NK-92 (cell line): ENCODE measurements around the gene MYO7B.

Experiments
- DNase-seq: peaks from one replicate; lab custom pipeline; 2025; ENCODE audit not compliant: unreplicated experiment; lab: John Stamatoyannopoulos, UW

Gene MYO7B

DNA sequence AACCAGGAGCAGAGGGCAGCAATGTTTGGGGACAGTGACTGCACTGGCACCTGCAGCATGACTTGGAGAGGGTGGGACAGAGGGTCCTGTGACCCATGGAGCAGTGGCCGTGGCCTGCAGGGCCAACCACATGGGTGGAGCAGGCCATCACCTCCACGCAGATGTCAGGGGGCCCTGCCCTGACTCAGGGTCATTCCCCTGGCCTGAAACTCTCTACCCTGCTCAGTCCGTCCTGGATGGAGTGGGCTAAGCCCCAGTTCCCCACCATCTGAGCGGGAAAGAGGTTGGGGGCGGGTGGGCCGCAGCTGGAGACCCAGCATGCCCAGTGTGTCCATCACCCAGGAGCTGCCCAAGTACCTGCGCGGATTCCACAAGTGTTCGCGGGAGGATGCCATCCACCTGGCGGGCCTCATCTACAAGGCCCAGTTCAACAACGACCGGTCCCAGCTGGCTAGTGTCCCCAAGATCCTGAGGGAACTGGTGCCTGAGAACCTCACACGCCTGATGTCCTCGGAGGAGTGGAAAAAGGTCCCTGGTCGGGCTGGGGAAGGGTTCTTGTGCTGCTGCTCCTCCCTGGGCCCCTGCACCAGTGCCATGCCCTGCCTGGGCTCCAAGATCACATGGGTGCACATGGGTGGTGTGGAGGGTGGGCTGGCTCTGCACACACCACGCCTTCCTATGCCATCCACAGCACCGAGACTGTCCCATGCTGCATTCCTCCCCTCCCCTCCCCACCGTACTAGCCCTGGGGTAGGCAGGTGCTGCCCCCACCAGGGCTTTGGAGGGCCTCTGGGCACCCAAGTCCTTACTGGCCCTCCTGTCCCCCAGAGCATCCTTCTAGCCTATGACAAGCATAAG lies 100.1 kb downstream of the MYO7B start:
- no peak for DNase-seq

DNA sequence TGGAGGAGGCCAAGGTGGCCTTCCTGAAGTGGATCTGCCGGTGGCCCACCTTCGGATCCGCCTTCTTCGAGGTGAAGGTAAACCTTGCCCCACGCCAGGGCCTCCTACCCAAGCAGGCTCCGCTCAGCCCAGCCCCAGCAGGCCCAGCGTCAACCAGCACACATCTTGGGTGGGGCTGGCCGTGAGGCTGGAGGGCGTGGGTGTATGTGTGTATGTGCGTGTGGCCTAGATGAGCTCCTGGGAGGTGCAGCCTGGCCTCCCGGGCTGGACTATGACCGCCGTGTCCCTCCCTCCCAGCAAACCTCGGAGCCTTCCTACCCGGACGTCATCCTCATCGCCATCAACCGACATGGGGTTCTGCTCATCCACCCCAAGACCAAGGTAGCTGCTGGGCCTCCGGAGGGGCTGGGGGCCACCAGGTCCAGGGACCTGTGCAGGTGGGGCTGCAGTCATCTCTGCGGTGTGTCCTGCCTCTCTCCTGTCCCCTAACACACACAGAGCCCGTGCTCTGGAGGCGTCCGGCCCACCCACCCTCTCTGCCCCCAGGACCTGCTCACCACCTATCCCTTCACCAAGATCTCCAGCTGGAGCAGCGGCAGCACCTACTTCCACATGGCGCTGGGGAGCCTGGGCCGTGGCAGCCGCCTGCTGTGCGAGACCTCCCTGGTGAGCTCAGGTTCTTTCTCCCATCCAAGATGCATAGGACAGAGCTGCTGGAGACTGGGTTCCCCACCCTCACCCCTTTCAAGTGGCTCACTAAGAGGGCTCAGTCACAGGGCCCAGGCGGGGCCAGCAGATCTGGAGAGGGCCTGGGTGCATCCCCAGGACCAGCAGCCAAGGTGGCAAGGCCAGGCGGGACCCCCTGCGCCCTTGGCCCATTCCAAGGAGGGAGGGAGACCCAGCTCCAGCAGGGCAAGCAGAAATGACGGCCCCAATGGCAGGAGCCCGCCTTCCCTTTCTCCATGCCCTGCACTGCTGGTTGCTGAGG lies 101.1 kb downstream of the MYO7B start:
- DNase-seq, result no peak

- no peak for DNase-seq
These were observed 101.8 kb downstream of the MYO7B start for GRCh38 chr2:127637236-127637630.

GRCh38 chr2:127637725-127638252 lies 102.3 kb downstream of the MYO7B start:
- DNase-seq, result no peak

DNA sequence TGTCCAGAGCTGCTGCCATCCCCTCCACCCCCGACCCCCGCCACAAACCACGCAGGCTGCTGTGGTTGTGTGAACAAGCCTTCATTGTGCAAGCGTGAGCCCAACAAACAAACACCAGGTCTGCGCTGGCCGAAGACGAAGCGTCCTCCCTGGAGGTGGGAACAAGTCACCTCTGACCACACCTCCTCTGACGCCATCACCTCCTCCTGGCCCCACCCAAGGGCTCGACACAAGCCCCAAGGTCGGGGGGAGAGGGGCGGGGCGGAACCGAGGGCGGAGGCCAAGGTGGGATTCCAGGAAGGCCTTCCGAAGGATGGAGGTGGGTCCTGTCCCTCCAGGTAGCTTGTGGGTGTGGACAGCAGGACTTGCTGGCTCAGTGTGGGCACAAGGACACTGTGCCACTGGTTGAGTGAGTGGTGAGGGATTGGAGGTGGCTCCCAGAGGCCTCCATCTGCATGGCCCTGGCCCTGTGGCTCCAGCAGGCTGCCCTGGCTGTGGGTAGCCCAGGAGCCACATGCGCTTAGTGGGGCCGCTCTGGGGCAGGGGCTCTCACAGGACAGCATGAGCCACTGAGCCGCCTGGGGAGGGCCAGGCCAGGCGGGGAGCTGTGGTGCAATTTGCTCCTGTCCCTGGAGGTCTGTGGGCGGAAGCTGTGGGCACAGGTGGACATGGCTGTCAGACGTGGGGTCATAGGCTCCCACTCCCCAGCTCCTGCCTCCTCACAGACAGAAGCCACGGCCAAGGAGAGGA lies 103.1 kb downstream of the MYO7B start:
- DNase-seq, result no peak

GRCh38 chr2:127639111-127639474 lies 103.6 kb downstream of the MYO7B start:
- DNase-seq, result no peak

DNA sequence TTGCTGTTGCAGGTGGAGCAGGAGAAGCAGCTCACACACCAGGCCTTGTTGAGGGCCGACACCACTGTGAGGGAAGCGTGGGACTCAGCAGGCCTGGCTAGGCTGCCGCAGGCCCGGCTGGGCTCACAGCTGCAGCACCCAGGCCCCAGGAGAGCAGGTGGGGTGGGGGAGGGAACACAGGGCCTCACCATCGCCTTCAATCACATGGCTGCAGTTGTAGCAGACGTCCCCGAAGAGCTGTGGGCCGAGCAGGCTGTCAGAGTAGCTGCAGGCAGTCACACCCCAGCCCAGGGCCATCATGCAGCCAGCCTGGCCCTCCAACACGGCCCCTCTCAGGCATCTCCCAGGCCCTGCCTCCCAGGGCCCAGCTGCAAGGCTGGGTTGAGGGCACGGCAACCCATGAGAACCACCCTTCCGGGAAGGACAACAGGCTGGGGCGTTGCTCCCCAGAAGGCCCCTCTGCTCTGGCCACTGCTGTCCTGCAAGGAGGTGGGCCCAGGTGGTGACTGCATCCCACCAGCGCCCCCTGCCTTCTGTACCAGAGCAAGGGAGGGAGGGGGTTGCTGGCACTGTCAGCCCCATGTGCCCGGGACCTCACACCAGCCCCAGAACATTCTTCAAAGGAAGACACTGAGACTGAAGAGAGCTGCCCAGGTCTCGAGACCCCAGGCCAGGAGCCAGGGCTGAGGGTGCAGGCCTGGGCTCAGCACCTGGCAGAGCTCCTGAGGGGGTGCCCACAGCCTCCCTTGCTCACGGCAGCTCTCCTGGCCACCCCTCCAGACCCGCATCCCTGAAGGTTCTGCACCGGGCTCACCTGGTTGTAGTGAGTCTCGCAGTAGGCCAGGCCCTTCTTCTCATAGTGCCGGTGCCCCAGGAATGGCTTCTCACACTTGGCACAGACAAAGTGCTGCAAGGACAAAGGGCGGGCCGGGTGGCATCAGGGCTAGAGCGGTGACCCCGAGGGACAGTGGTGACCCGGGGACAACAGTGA lies 104.9 kb downstream of the MYO7B start:
- DNase-seq, result no peak

GRCh38 chr2:127641133-127641532 lies 105.7 kb downstream of the MYO7B start:
- no peak for DNase-seq

- no peak for DNase-seq
These were observed 106.5 kb downstream of the MYO7B start for GRCh38 chr2:127641846-127642507.

DNA sequence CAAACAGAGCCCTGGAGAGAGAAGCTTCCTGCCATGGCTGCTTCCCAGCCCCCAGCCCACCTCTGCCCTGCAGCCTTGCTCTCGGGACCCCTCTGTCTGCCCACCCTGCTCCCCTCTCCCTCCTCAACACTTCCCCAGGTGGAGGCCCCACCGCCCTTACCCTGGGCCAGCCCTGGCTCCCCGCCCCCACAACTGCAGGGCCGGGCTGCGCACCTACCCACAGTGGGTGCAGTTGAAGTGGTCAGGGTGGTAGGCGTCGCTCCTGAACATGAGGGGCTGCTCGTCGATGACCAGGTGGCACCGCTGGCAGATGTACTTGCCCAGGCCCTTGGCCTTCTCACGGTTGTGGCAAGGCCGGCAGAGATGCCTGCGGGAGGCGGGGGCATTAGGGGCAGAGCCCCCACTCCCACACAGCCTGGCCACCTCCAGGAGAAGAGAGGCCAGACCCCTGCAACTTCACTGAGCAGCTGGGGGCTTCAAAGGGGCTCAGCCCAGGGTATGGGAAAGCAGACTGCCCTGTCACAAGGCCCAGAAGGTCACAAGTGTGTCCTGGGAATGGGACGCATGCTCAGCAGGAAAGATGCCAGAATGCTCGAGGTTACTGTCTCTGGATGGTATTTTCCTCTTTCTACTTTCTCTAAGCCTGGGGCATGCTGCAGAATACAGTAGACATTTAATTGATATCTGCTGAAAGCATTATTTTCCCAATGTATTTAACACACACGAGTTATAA lies 107.4 kb downstream of the MYO7B start:
- DNase-seq, result no peak

- DNase-seq, result no peak
These were observed 108.1 kb downstream of the MYO7B start for GRCh38 chr2:127643439-127644065.

DNA sequence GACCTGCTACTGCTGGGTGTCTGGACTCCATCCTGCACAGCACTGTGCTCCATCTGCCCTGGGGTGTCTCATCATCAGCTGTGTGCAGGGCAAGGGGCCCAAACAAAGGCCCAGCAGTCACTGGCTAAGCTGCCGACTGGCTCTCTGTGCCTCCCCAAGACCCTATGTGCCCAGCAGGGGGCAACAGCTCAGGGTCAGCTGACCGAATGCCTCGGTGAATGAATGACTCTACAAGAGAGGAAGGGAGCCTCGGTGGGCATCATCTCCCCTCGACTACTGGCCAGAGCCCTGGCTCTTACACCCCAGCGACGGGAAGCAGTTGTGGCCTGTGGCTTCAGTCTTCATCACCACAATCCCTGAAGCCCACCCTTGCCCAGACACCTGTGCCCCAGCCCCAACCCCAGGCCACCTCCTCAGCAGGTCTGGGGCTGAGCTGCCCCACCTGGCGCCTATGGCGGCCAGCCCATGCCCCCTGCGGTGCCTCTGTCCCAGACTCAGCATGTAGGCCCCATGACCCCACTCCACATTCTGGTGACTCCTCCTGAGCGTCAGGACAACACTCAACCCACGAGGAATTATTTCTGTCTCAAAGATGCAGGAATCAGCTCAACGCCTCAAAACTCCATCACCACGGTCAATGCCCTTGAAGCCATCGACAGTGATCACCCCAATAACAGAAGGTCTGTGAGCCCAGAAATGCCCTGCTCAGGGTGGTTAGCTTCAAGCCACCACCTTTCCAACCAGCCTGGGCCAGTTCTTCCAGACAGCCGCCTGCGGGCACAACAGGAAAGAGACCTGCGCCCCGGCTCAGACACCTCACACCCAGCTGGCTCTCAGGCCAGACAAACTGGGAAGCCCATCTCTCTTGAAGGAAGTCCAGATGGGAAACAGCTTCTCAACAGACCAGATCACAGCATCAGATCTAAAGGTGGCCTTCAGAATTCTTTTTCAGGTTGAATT lies 108.9 kb downstream of the MYO7B start:
- DNase-seq, result no peak

DNA sequence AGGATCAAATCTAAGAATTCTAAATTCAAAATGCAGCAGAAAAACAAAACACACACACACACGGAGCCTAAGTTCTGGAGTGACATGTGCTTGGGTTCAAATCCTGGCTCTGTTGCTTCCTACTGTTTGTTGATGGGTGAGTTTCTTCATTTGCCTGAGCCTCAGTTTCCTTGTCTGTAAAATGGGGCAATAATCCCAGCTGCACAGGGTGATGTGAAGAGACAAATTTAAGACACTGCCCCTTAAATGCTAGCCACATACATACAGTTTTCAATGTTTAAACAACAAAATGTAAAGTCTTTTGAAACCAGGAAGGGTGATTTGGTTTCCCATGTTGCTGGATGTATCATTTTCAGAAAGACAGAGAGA lies 109.5 kb downstream of the MYO7B start:
- DNase-seq, result no peak

GRCh38 chr2:127645395-127646291 lies 110.2 kb downstream of the MYO7B start, which contains the start of gene GPR17:
GPR17 (plus strand) TSS chr2:127646153; CDS start chr2:127650736, 4,583 bp downstream.
- no peak for DNase-seq

DNA sequence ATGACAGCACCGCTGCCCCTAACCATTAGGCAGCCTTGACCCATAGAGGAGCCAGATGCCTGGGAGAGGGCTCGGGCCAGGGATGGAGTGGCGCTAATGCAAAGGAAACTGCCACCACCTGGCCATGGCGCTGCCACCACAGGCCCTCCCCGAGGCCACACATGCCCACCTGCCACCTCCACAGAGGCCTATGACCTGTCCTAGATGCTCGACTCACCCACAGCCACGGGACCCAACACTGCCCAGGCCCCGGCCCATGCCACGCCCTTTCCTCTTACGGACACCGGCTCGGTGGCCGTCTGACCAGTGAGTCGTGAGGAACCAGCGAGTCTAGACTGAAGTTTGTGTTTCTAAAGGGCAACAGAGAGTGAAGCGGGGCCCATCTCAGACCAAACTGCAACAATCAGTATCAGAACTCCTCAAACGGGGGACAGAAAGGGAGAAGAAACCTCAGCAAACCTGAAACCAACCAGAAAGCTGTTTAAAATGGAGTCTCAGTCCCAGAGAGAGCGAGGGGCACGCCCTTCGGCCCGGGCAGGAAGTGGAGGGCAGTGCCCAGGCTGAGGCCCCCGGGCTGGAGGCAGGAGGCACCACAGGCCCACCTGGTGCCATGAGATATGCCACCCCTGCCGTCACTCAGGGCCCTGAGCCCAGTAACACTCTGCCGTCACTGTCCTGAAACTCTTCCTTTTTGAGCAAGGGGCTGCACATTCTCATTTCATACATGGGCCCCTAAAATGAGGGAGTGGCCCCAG lies 111.2 kb downstream of the MYO7B start:
- DNase-seq, result no peak
